ENCODE results near the gene RPRD1B. TPM values are rescaled to one million over a fixed set of nuclear protein-coding genes. Genes with fewer than 3 reads are reported as not detected.
A peak's percentile ranks its signal among the peaks of the same experiment; 100 is the strongest.
"Not testable (repeated sequence)": the region's sequence is repeated elsewhere in the genome, so short reads cannot be mapped to it uniquely, and the experiment has no call there.

Gene RPRD1B
- polyA plus RNA-seq, 6 donors from 2014 or later: 2.8 to 4.4 (median 4.2) TPM; not detected in 1

DNA sequence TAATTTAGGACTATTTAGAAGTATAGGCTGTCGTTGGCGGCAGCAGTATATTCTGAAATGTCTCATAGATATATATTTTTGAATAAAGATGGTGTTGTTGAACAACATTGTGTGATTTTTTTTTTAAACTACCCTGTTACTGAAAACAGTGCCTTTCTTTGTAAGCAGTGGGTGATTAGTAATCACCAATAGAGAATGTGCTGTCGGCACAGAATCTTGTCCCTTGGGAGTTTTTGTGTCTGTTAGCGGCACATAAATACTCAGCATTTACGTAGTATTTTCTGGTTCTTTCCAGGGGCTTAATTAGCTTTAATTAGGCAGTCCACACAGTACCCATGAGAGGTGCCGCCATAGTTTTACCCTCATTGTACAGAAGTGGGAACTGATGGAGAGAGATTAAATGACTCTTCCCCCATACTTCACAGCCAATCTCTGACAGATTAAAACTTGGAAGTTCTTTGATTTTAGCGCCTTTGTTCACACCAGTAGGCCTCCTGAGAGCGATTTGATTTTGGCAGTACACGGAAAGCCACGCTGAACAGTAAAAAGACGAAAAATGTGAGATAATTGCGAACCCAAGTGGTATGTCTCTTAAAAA is 58.8 kb downstream of the RPRD1B start:
- H3K27ac Mint-ChIP-seq: peak overlapping the region; percentile 94 to 98 (median 98)
- H3K36me3 Mint-ChIP-seq: peaks cover 2 to 11% of the 10 kb centered on the region in 2 donors
- H3K4me3 Mint-ChIP-seq: peak overlapping the region in 2 of 8 donors; percentile 39 to 54
- H3K27me3 Mint-ChIP-seq: no peaks in the 10 kb centered on the region
- DNase-seq: no peak
- peak in 1 of 2 donors; percentile 36 for ATAC-seq (ENCODE audit: low read depth in 2 of 2)
- peaks cover 34 to 58% (median 35%) of the 10 kb centered on the region in 3 donors for H3K4me1 Mint-ChIP-seq
- no peaks in the 10 kb centered on the region for H3K9me3 Mint-ChIP-seq

DNA sequence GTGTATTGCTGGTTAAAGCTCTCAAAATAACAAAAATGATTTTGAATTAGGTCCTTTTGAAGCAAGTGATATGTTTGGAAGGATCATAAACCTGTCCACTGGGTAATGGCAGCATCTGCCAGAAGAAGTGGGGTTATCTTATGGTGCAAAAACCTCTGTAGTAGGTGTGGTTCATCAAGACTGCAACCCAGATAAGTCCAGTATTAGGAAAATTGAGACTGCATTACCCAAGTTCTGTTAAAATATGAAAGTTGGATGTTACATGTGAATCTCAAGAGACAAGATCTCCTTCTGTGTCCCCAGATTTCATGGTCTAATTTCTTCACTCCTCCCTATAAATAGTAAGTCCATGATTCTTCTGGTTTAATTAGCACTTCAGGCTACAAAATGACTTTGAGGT is 59.4 kb downstream of the RPRD1B start:
- H3K4me3 Mint-ChIP-seq: no peak overlapping the region

GRCh38 chr20:38093641-38094077 is 60.1 kb downstream of the RPRD1B start:
- H3K4me3 Mint-ChIP-seq: peak overlapping the region in 2 of 8 donors; percentile 61 to 69
- ATAC-seq (ENCODE audit: low read depth in 2 of 2): no peak
- H3K9me3 Mint-ChIP-seq: no peaks in the 10 kb centered on the region
- DNase-seq: no peak
- peaks cover 0 to 3% of the 10 kb centered on the region in 2 donors for H3K36me3 Mint-ChIP-seq
- H3K27me3 Mint-ChIP-seq: no peaks in the 10 kb centered on the region
- H3K4me1 Mint-ChIP-seq: peaks cover 34 to 60% (median 34%) of the 10 kb centered on the region in 3 donors
- peak overlapping the region; percentile 70 to 98 (median 98) for H3K27ac Mint-ChIP-seq

More for the DNA sequence above, 59.4 kb downstream of the RPRD1B start:
- ATAC-seq (ENCODE audit: low read depth in 2 of 2): no peak
- Mint-ChIP-seq H3K27me3 (no peaks in the 10 kb centered on the region), H3K36me3 (peaks cover 0 to 11% of the 10 kb centered on the region in 2 donors), H3K27ac (peak overlapping the region; percentile 59 to 98 (median 98)), H3K9me3 (no peaks in the 10 kb centered on the region), H3K4me1 (peaks cover 34 to 60% (median 35%) of the 10 kb centered on the region in 3 donors)
- DNase-seq: no peak

GRCh38 chr20:38094373-38094891 is 60.9 kb downstream of the RPRD1B start:
- peak; percentile 79 to 87 for ATAC-seq (ENCODE audit: low read depth in 2 of 2)
- Mint-ChIP-seq H3K4me3 (peak overlapping the region in 6 of 8 donors; percentile 50 to 83 (median 61)), H3K4me1 (peaks cover 31 to 63% (median 34%) of the 10 kb centered on the region in 3 donors), H3K27ac (peak overlapping the region; percentile 97 to 99 (median 98)), H3K36me3 (no peaks in the 10 kb centered on the region), H3K9me3 (no peaks in the 10 kb centered on the region), H3K27me3 (no peaks in the 10 kb centered on the region)
- peak; percentile 69 for DNase-seq

GRCh38 chr20:38095017-38095686 is 61.6 kb downstream of the RPRD1B start:
- ATAC-seq (ENCODE audit: low read depth in 2 of 2) (no peak), DNase-seq (no peak)
- Mint-ChIP-seq H3K27me3 (no peaks in the 10 kb centered on the region), H3K4me1 (peaks cover 31 to 63% (median 34%) of the 10 kb centered on the region in 3 donors), H3K9me3 (peaks cover 0 to 5% (median 3%) of the 10 kb centered on the region in 7 donors), H3K27ac (peak overlapping the region; percentile 97 to 99 (median 98)), H3K4me3 (peak overlapping the region; percentile 26 to 86 (median 61)), H3K36me3 (peaks cover 0 to 7% of the 10 kb centered on the region in 2 donors)

DNA sequence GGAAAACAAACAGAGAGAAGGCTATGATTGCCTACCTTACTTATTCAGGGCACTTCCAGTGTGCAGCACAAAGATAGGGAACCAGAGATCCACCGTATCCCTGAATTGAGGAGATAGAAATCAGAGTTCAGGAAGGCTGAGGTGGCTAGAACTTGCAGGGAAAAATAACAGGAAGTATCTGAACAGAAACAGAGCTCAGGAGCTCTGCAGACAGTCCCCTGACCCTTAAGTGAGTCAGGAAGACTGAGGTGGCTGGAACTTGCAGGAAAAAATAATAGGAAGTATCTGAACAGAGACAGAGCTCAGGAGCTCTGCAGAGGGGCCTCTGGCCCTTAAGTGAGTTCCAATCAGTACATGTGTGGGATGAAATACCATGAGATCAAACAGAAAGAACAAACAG is 65.4 kb downstream of the RPRD1B start:
- Mint-ChIP-seq H3K36me3 (peaks cover 0 to 16% of the 10 kb centered on the region in 2 donors), H3K27ac (no peak overlapping the region), H3K4me1 (peaks cover 17 to 36% (median 18%) of the 10 kb centered on the region in 3 donors), H3K27me3 (no peaks in the 10 kb centered on the region), H3K4me3 (no peak overlapping the region), H3K9me3 (peaks cover 6 to 17% (median 9%) of the 10 kb centered on the region in 7 donors)
- DNase-seq (no peak), ATAC-seq (ENCODE audit: low read depth in 2 of 2) (no peak)

DNA sequence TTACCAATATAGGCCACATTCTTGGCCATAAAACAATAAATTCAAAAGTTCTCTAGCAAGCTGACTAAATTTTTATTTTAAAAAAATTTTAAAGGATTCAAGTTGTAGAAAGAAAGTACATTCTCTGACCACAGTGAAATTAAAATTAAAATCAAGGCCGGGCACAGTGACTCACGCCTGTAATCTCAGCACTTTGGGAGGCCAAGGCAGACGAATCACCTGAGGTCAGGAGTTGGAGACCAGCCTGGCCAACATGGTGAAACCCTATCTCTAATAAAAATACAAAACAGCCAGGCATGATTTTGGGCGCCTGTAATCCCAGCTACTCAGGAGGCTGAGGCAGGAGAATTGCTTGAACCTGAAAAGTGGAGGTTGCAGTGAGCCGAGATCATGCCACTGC is 68.7 kb downstream of the RPRD1B start:
- not testable (repeated sequence) for H3K4me1 Mint-ChIP-seq; DNase-seq; H3K4me3 Mint-ChIP-seq; H3K27ac Mint-ChIP-seq; ATAC-seq (ENCODE audit: low read depth in 2 of 2); H3K27me3 Mint-ChIP-seq
- Mint-ChIP-seq H3K9me3 (peaks cover 6 to 17% (median 9%) of the 10 kb centered on the region in 7 donors), H3K36me3 (peaks cover 0 to 16% of the 10 kb centered on the region in 2 donors)

- H3K36me3 Mint-ChIP-seq: peaks cover 0 to 16% of the 10 kb centered on the region in 2 donors
- ATAC-seq (ENCODE audit: low read depth in 2 of 2) (no peak), DNase-seq (no peak)
- no peak overlapping the region for H3K27ac Mint-ChIP-seq
- no peaks in the 10 kb centered on the region for H3K27me3 Mint-ChIP-seq
- no peaks in the 10 kb centered on the region for H3K4me1 Mint-ChIP-seq
- no peak overlapping the region for H3K4me3 Mint-ChIP-seq
- H3K9me3 Mint-ChIP-seq: peaks cover 6 to 17% (median 9%) of the 10 kb centered on the region in 7 donors
These were observed 70.7 kb downstream of the RPRD1B start for GRCh38 chr20:38104285-38104684.

DNA sequence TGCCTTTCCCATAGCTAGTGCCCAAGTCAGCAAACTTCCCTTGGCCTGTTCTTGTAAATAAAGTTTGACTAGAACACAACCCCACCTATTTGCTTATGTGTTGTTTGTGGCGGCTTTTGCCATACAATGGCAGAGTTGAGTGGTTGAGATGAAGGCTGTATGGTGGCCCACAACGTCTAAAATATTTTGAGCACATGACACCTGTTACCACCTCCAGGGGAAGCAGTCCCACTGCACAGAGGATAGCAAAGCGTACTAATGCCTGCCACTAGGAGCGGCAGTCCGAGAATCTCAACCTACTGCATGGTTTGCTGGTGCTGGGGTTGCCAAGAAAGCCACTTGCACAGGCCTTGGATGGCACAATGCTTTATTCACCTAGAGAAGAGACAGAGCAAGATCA is 72.9 kb downstream of the RPRD1B start:
- Mint-ChIP-seq H3K36me3 (no peaks in the 10 kb centered on the region), H3K27ac (peak overlapping the region in 1 of 6 donors; percentile 26)

GRCh38 chr20:38107386-38107785 is 73.8 kb downstream of the RPRD1B start:
- H3K4me3 Mint-ChIP-seq; H3K36me3 Mint-ChIP-seq; H3K9me3 Mint-ChIP-seq; H3K27me3 Mint-ChIP-seq; H3K27ac Mint-ChIP-seq; DNase-seq; H3K4me1 Mint-ChIP-seq; ATAC-seq (ENCODE audit: low read depth in 2 of 2): not testable (repeated sequence)

More for the DNA sequence above, 72.9 kb downstream of the RPRD1B start:
- H3K4me1 Mint-ChIP-seq: no peaks in the 10 kb centered on the region
- no peak for DNase-seq
- no peak overlapping the region for H3K4me3 Mint-ChIP-seq
- no peaks in the 10 kb centered on the region for H3K27me3 Mint-ChIP-seq
- H3K9me3 Mint-ChIP-seq: peaks cover 0 to 2% (median 0%) of the 10 kb centered on the region in 7 donors
- ATAC-seq (ENCODE audit: low read depth in 2 of 2): no peak

GRCh38 chr20:38107916-38108315 is 74.4 kb downstream of the RPRD1B start:
- not testable (repeated sequence) for H3K4me1 Mint-ChIP-seq

DNA sequence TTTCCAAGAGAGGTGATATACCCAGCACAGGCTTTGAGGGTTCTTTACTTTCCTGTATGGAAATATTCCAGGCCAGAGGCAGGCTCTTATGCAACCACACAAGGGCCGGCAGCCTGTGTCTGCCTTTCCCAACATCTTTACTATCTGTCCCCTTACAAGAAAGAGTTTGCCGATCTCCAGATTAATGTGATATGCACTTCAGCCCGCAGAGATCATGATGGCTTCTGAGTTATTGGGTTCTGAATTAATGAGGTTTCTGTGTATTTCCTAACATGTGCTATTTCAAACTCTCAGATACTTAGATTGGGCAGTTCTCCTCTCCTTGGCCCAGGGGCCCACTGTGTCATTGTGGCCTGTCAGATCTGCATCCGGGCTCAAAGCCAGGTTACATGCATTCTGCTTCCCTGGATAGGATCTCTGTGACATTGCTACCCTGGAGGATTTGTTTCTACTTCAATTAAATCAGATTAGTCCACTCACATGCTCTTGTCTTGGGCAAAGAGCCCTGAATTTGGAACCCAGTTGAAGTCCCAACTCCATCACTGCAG is 75.0 kb downstream of the RPRD1B start:
- H3K36me3 Mint-ChIP-seq: no peaks in the 10 kb centered on the region
- H3K27me3 Mint-ChIP-seq: no peaks in the 10 kb centered on the region
- no peak for ATAC-seq (ENCODE audit: low read depth in 2 of 2)

More at GRCh38 chr20:38107916-38108315, 74.4 kb downstream of the RPRD1B start:
- not testable (repeated sequence) for H3K9me3 Mint-ChIP-seq; H3K4me3 Mint-ChIP-seq; DNase-seq; ATAC-seq (ENCODE audit: low read depth in 2 of 2); H3K36me3 Mint-ChIP-seq; H3K27me3 Mint-ChIP-seq; H3K27ac Mint-ChIP-seq

GRCh38 chr20:38108986-38109541 is 75.5 kb downstream of the RPRD1B start:
- DNase-seq: no peak
- no peak overlapping the region for H3K4me3 Mint-ChIP-seq
- ATAC-seq (ENCODE audit: low read depth in 2 of 2): no peak
- H3K36me3 Mint-ChIP-seq: no peaks in the 10 kb centered on the region
- H3K9me3 Mint-ChIP-seq: peaks cover 0 to 2% (median 0%) of the 10 kb centered on the region in 7 donors
- H3K27me3 Mint-ChIP-seq: no peaks in the 10 kb centered on the region
- peaks cover 0 to 4% (median 0%) of the 10 kb centered on the region in 3 donors for H3K4me1 Mint-ChIP-seq
- peak overlapping the region in 1 of 6 donors; percentile 70 for H3K27ac Mint-ChIP-seq

More for the DNA sequence above, 75.0 kb downstream of the RPRD1B start:
- H3K4me1 Mint-ChIP-seq: peaks cover 0 to 4% (median 0%) of the 10 kb centered on the region in 3 donors
- no peak overlapping the region for H3K27ac Mint-ChIP-seq
- H3K4me3 Mint-ChIP-seq: peak overlapping the region in 1 of 8 donors; percentile 12
- no peak for DNase-seq
- H3K9me3 Mint-ChIP-seq: peaks cover 0 to 2% (median 0%) of the 10 kb centered on the region in 7 donors
